Endothelial cell of umbilical vein (primary cell): Measurements from ENCODE around the gene TPD52L2. TPM values are rescaled to one million over a fixed set of nuclear protein-coding genes. Genes with fewer than 3 reads are reported as not detected.

Source experiments
- BruUV-seq: library from RNA; stranded (reverse); fragments of 400-500 nt; replicated peaks from 2 replicates; lab custom pipeline; 2021; lab: Mats Ljungman, UMichigan
- CTCF ChIA-PET: fragments of 300-600, 350-600 bp; sonication (Branson Sonifier 250); formaldehyde crosslinking; loops from one replicate; lab custom pipeline; 2021; ENCODE audit warnings: antibody characterized with exemption, inconsistent platforms; lab: Charles Lee
- POLR2A ChIA-PET: fragments of 300-600, 350-600 bp; sonication (Branson Sonifier 250); formaldehyde crosslinking; loops from one replicate; lab custom pipeline; 2021; ENCODE audit warnings: antibody characterized with exemption, inconsistent platforms; lab: Charles Lee
- DNase-seq: peaks from one replicate; pipeline ENCODE4 v3.0.0-alpha.2; 2011; ENCODE audit warnings: low read depth, low spot score
- FAIRE-seq: peaks from 2 replicates; lab custom pipeline; 2011; peaks lifted over from hg19 to GRCh38; lab: Jason Lieb, UNC
- H2AFZ ChIP-seq: 2 replicates; pipeline ENCODE4 v1.6.0; 2012; ENCODE audit warnings: low read depth, low read length, control low read depth, inconsistent platforms
- H3K27ac ChIP-seq: 2 replicates; pipeline ENCODE4 v1.5.1; 2011; ENCODE audit warnings: low read depth, mild to moderate bottlenecking, control low read depth, low read length, moderate library complexity; ENCODE audit not compliant: insufficient read depth
- H3K27me3 ChIP-seq, 2 experiments: 2 replicates each; pipeline versions ENCODE4 v1.6.0 to v1.6.1; 2011; ENCODE audit warnings: low read length in 2 of 2, mixed read lengths in 1 of 2; ENCODE audit not compliant: control insufficient read depth in 2 of 2, insufficient read depth in 2 of 2
- H3K36me3 ChIP-seq, 2 experiments: 2 replicates in 1 of 2; 3 replicates in 1 of 2; pipeline ENCODE4 v1.5.1; 2011; ENCODE audit warnings: low read length in 2 of 2, mild to moderate bottlenecking in 1 of 2, moderate library complexity in 1 of 2; ENCODE audit not compliant: control insufficient read depth in 2 of 2, insufficient read depth in 2 of 2; ENCODE audit errors: extremely low read depth in 1 of 2
- H3K4me1 ChIP-seq: 3 replicates; pipeline ENCODE4 v1.5.1; 2011; ENCODE audit warnings: mild to moderate bottlenecking, low read length; ENCODE audit not compliant: control insufficient read depth, insufficient read depth; ENCODE audit errors: extremely low read depth
- H3K4me2 ChIP-seq: 2 replicates; pipeline ENCODE4 v1.6.1; 2011; ENCODE audit warnings: low read length, control low read depth, mixed read lengths; ENCODE audit not compliant: insufficient read depth
- H3K4me3 ChIP-seq, 3 experiments: fragments of 200-600 bp in 1 of 3; sonication (generic), shearing (Covaris generic) in 1 of 3; replicated peaks in 1 of 3; 2 replicates each; pipeline ENCODE4 v1.5.1; 2011 to 2016; ENCODE audit warnings: control low read depth in 3 of 3, low read length in 3 of 3, mild to moderate bottlenecking in 2 of 3, inconsistent platforms in 1 of 3, low read depth in 1 of 3, moderate library complexity in 1 of 3; ENCODE audit not compliant: insufficient read depth in 1 of 3
- H3K79me2 ChIP-seq: 2 replicates; pipeline ENCODE4 v1.6.0; 2012; ENCODE audit warnings: low read length, inconsistent platforms; ENCODE audit not compliant: control insufficient read depth, insufficient read depth
- H3K9ac ChIP-seq: replicated peaks from 2 replicates; pipeline ENCODE3; 2011; ENCODE audit warnings: low read length, control low read depth; ENCODE audit not compliant: insufficient read depth; ENCODE audit errors: extremely low read depth
- H3K9me1 ChIP-seq: replicated peaks from 3 replicates; pipeline ENCODE4 v1.6.0; 2011; ENCODE audit warnings: mild to moderate bottlenecking, low read length; ENCODE audit not compliant: control insufficient read depth, insufficient read depth; ENCODE audit errors: extremely low read depth
- H3K9me3 ChIP-seq: replicated peaks from 2 replicates; pipeline ENCODE4 v1.5.1; 2012; ENCODE audit warnings: low read length, inconsistent platforms; ENCODE audit not compliant: control insufficient read depth, insufficient read depth
- H4K20me1 ChIP-seq: replicated peaks from 2 replicates; pipeline ENCODE3; 2011; ENCODE audit warnings: mild to moderate bottlenecking, low read length; ENCODE audit not compliant: control insufficient read depth, insufficient read depth; ENCODE audit errors: extremely low read depth
- EZH2 ChIP-seq: IDR thresholded peaks from 2 replicates; pipeline ENCODE4 v1.6.1; 2012; ENCODE audit warnings: borderline replicate concordance, low read depth, mild to moderate bottlenecking, moderate library complexity, low read length, inconsistent platforms; ENCODE audit not compliant: severe bottlenecking
- FOS ChIP-seq: IDR thresholded peaks from 2 replicates; pipeline ENCODE4 v1.6.1; 2011; ENCODE audit warnings: mild to moderate bottlenecking, low read length, moderate library complexity, borderline replicate concordance; ENCODE audit not compliant: insufficient read depth
- GATA2 ChIP-seq: IDR thresholded peaks from 2 replicates; pipeline ENCODE4 v1.7.0; 2011; ENCODE audit warnings: low read depth, mild to moderate bottlenecking, moderate library complexity, mixed read lengths, low read length; ENCODE audit not compliant: insufficient read length, insufficient read depth
- JUN ChIP-seq: IDR thresholded peaks from 2 replicates; pipeline ENCODE4 v1.6.1; 2011; ENCODE audit warnings: borderline replicate concordance, low read depth; ENCODE audit not compliant: insufficient read length, insufficient read depth
- MYC ChIP-seq: IDR thresholded peaks from one replicate; pipeline ENCODE4 v1.6.1; 2011; ENCODE audit warnings: mild to moderate bottlenecking, low read depth, low read length
- POLR2A ChIP-seq: IDR thresholded peaks from 2 replicates; pipeline ENCODE4 v1.6.1; 2012; ENCODE audit warnings: low read depth, mild to moderate bottlenecking, control low read depth, low read length
- POLR2AphosphoS5 ChIP-seq: IDR thresholded peaks from 2 replicates; pipeline ENCODE4 v1.6.1; 2012; ENCODE audit warnings: low read depth, mild to moderate bottlenecking, control low read depth, low read length, moderate library complexity; ENCODE audit not compliant: insufficient read depth
- dilution Hi-C: fragments of 300-500 bp; cut with MboI; formaldehyde crosslinking; loops from one replicate; pipeline ENCODE4 v1.15.0; 2019; ENCODE audit warnings: low sequenced_read_pairs; ENCODE audit not compliant: extremely low pct_ligation_motif_present
- intact Hi-C: fragments of 100-400 bp; cut with micrococcal nuclease; formaldehyde crosslinking; loops from one replicate; pipeline ENCODE4 v1.10.0; 2022
- polyA plus RNA-seq, 4 experiments: library from polyadenylated mRNA; depleted of rRNA in 3 of 4; stranded (reverse) in 3 of 4; unstranded in 1 of 4; fragments of >200 nt; gene quantifications; 2 replicates each; pipeline versions ENCODE4 v1.2.1 to v1.2.3, GENCODE V29; 2011 to 2012; ENCODE audit warnings: missing spikeins in 1 of 4
- total RNA-seq: library from RNA; stranded (reverse); gene quantifications from 2 replicates; pipeline ENCODE4 v1.2.3, GENCODE V29; 2021
- TF ChIP-seq, protein P1 (sequence below): IDR thresholded peaks from 2 replicates; pipeline ENCODE4 v1.6.1; 2011; ENCODE audit not compliant: insufficient read depth, insufficient read length
- TF ChIP-seq, protein P2 (sequence below), 2 donors: IDR thresholded peaks; 1 replicate in 1 of 2; 2 replicates in 1 of 2; pipeline ENCODE4 v1.5.1; 2011; ENCODE audit warnings: low read length in 2 of 2, mild to moderate bottlenecking in 2 of 2, moderate library complexity in 2 of 2, control low read depth in 1 of 2, inconsistent platforms in 1 of 2, low read depth in 1 of 2; ENCODE audit not compliant: insufficient read depth in 1 of 2; ENCODE audit errors: extremely low read depth in 1 of 2

The TPD52L2 gene
- total and polyA plus RNA-seq, 2 donors (not counting 3 experiments of a cell fraction or from before 2014, with no cell fraction given), result 123 to 142 TPM

DNA sequence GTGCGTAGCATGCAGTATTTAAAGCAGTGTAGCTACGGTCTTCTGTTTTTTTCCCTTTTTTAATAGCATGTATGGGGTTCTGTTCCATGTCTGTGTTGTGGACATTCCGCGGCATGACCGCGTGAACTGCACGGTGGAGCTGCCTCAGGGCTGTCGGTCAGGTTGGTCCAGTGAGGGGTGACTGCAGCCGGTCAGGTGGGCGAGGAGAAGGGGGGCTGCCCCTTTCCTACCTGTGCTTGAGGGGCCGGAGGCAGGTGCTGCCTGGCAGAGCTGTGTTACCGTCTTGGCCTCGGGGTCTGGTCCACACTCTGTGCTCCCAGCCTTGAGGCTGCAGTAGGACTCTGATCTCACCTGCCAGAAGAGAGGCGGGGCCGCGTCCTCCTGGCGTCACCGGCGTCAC lies 66.7 kb downstream of the TPD52L2 start:
- Histone ChIP-seq H3K27ac (no peak overlapping the region), H2AFZ (no peak overlapping the region), H3K4me1 (no peaks in the 10 kb centered on the region), H3K4me3 (no peak overlapping the region), H3K4me2 (no peak overlapping the region), H3K9me1 (no peaks in the 10 kb centered on the region), H3K79me2 (peaks cover 41% of the 10 kb centered on the region), H3K27me3 (no peaks in the 10 kb centered on the region), H3K36me3 (peaks cover 7 to 55% of the 10 kb centered on the region in 2 experiments), H4K20me1 (peaks cover 3% of the 10 kb centered on the region), H3K9me3 (no peaks in the 10 kb centered on the region), H3K9ac (no peak overlapping the region)
- FAIRE-seq, result no peak
- TF ChIP-seq FOS (no peak), POLR2AphosphoS5 (no peak), MYC (no peak), EZH2 (no peak), POLR2A (no peak), GATA2 (no peak), JUN (no peak)
- TF ChIP-seq, protein P1, sequence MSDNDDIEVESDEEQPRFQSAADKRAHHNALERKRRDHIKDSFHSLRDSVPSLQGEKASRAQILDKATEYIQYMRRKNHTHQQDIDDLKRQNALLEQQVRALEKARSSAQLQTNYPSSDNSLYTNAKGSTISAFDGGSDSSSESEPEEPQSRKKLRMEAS, result no peak
- TF ChIP-seq, protein P2, sequence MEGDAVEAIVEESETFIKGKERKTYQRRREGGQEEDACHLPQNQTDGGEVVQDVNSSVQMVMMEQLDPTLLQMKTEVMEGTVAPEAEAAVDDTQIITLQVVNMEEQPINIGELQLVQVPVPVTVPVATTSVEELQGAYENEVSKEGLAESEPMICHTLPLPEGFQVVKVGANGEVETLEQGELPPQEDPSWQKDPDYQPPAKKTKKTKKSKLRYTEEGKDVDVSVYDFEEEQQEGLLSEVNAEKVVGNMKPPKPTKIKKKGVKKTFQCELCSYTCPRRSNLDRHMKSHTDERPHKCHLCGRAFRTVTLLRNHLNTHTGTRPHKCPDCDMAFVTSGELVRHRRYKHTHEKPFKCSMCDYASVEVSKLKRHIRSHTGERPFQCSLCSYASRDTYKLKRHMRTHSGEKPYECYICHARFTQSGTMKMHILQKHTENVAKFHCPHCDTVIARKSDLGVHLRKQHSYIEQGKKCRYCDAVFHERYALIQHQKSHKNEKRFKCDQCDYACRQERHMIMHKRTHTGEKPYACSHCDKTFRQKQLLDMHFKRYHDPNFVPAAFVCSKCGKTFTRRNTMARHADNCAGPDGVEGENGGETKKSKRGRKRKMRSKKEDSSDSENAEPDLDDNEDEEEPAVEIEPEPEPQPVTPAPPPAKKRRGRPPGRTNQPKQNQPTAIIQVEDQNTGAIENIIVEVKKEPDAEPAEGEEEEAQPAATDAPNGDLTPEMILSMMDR (IDR thresholded peaks at IDR 0.05; ENCODE audit: extremely low read depth in 1 of 2, insufficient read depth in 1 of 2, low read depth in 1 of 2, low read length in 2 of 2), result no peak
- ChIA-PET POLR2A (no interaction called here), CTCF (interaction anchor here (1.2 kb wide), 1 partner anchor 13 kb away, joined by 3 read pairs; no protein-coding TSS in a partner anchor)
- no peak for DNase-seq
- BruUV-seq, result no TSS peak
- dilution Hi-C loops, result no loop called here
- intact Hi-C loops, result no loop called here
